Measurements from ENCODE around the gene OPRD1.

DNA sequence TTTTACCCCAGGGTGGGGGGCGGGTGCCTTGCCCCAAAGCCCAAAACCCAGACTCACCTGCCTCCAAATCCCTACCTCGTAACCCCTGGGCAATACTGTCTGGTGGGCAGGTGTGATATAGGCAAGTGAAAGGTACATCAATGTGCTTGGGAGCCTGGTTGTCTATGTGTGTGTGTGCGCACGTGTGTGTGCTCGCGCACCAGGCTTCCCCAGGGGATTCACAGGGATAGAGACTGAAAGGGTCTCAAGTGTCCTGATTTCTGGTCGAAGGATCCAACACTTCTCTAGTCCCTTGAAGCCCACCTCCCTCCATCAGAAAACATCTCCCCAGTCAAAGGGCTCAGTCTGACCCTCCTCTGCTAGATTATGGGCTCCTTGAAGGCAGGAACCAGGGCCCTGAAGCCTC is 73.5 kb downstream of the OPRD1 start:
- TF ChIP-seq, protein P1, sequence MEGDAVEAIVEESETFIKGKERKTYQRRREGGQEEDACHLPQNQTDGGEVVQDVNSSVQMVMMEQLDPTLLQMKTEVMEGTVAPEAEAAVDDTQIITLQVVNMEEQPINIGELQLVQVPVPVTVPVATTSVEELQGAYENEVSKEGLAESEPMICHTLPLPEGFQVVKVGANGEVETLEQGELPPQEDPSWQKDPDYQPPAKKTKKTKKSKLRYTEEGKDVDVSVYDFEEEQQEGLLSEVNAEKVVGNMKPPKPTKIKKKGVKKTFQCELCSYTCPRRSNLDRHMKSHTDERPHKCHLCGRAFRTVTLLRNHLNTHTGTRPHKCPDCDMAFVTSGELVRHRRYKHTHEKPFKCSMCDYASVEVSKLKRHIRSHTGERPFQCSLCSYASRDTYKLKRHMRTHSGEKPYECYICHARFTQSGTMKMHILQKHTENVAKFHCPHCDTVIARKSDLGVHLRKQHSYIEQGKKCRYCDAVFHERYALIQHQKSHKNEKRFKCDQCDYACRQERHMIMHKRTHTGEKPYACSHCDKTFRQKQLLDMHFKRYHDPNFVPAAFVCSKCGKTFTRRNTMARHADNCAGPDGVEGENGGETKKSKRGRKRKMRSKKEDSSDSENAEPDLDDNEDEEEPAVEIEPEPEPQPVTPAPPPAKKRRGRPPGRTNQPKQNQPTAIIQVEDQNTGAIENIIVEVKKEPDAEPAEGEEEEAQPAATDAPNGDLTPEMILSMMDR (conservative IDR thresholded peaks at IDR 0.05; ENCODE audit: low read depth, low read length): no peak
- no peak for TF ChIP-seq EZH2 (IDR thresholded peaks at IDR 0.05; ENCODE audit: borderline replicate concordance, low read depth, low read length, poor library complexity, severe bottlenecking)

All from A673 (cell line).